ENCODE measurements around the gene EPX.

EPX gene

GRCh38 chr17:58191241-58191896 is 1.2 kb upstream of the EPX start:
- no peak for ATAC-seq

GRCh38 chr17:58193641-58194255 is 1.2 kb downstream of the EPX start:
- TF ChIP-seq TCF4 (CRISPR knock-in tag; IDR thresholded peaks at IDR 0.05; ENCODE audit: borderline replicate concordance) (no peak), CREB5 (CRISPR knock-in tag; IDR thresholded peaks at IDR 0.05; ENCODE audit: low read depth) (no peak), ZFP3 (CRISPR knock-in tag; IDR thresholded peaks at IDR 0.05) (no peak), ZNF70 (CRISPR knock-in tag; IDR thresholded peaks at IDR 0.05) (no peak), TSHZ2 (CRISPR knock-in tag; IDR thresholded peaks at IDR 0.05) (no peak), ARNTL (CRISPR knock-in tag; IDR thresholded peaks at IDR 0.05; ENCODE audit: borderline replicate concordance, low read depth) (no peak)
- ATAC-seq = no peak

More at GRCh38 chr17:58191241-58191896, 1.2 kb upstream of the EPX start:
- no peak for TF ChIP-seq PATZ1 (CRISPR knock-in tag; IDR thresholded peaks at IDR 0.05; ENCODE audit: borderline replicate concordance)
- TF ChIP-seq CREB5 (CRISPR knock-in tag; IDR thresholded peaks at IDR 0.05; ENCODE audit: low read depth) = no peak
- TF ChIP-seq OSR1 (CRISPR knock-in tag; IDR thresholded peaks at IDR 0.05) = no peak
- TF ChIP-seq BACH2 (CRISPR knock-in tag; IDR thresholded peaks at IDR 0.05; ENCODE audit: borderline replicate concordance) = no peak
- no peak for TF ChIP-seq TSHZ2 (CRISPR knock-in tag; IDR thresholded peaks at IDR 0.05)
- no peak for TF ChIP-seq POU6F1 (CRISPR knock-in tag; IDR thresholded peaks at IDR 0.05; ENCODE audit: borderline replicate concordance, low read depth)
- no peak for TF ChIP-seq ARNTL (CRISPR knock-in tag; IDR thresholded peaks at IDR 0.05; ENCODE audit: borderline replicate concordance, low read depth)
- no peak for TF ChIP-seq RARB (CRISPR knock-in tag; IDR thresholded peaks at IDR 0.05)
- TF ChIP-seq TOX (CRISPR knock-in tag; IDR thresholded peaks at IDR 0.05; ENCODE audit: borderline replicate concordance) = no peak
- no peak for TF ChIP-seq ZNF70 (CRISPR knock-in tag; IDR thresholded peaks at IDR 0.05)
- no peak for TF ChIP-seq ZFP3 (CRISPR knock-in tag; IDR thresholded peaks at IDR 0.05)
- no peak for TF ChIP-seq ZNF8 (CRISPR knock-in tag; IDR thresholded peaks at IDR 0.05)
- TF ChIP-seq PPARA (CRISPR knock-in tag; IDR thresholded peaks at IDR 0.05; ENCODE audit: borderline replicate concordance) = no peak

All from SK-N-SH treated with all-trans-retinoic acid at 6 μM for 48 hours (cell line).